HG02973 (cell line): ENCODE measurements around the gene NCKAP5L.
"Not testable (repeated sequence)": the region's sequence is repeated elsewhere in the genome, so short reads cannot be mapped to it uniquely, and the experiment has no call there.

Experiments used
- ATAC-seq: cut with Tn5 transposase; IDR thresholded peaks from one replicate; pipeline ENCODE4 v1.9.1; 2021; ENCODE audit warnings: moderate library complexity; ENCODE audit not compliant: unreplicated experiment

The NCKAP5L gene

GRCh38 chr12:49866859-49867569 lies 38.8 kb upstream of the NCKAP5L start:
- ATAC-seq = no peak

- no peak for ATAC-seq
Observed at GRCh38 chr12:49865782-49866135, 37.5 kb upstream of the NCKAP5L start.

GRCh38 chr12:49865109-49865781 lies 37.0 kb upstream of the NCKAP5L start:
- no peak for ATAC-seq

- no peak for ATAC-seq
Observed at GRCh38 chr12:49864798-49865090, 36.5 kb upstream of the NCKAP5L start.

- ATAC-seq = no peak
Observed at GRCh38 chr12:49863946-49864797, 36.0 kb upstream of the NCKAP5L start.

GRCh38 chr12:49860921-49861320 lies 32.7 kb upstream of the NCKAP5L start:
- ATAC-seq = not testable (repeated sequence)

GRCh38 chr12:49855890-49856289 lies 27.7 kb upstream of the NCKAP5L start:
- ATAC-seq = not testable (repeated sequence)

GRCh38 chr12:49854976-49855375 lies 26.8 kb upstream of the NCKAP5L start:
- ATAC-seq = no peak

GRCh38 chr12:49853671-49854070 lies 25.5 kb upstream of the NCKAP5L start:
- no peak for ATAC-seq

- no peak for ATAC-seq
Observed at GRCh38 chr12:49847161-49847560, 18.9 kb upstream of the NCKAP5L start.

- no peak for ATAC-seq
Observed at GRCh38 chr12:49846032-49846431, 17.8 kb upstream of the NCKAP5L start.

- no peak for ATAC-seq
Observed at GRCh38 chr12:49843876-49844437, 15.7 kb upstream of the NCKAP5L start.

GRCh38 chr12:49843411-49843810 lies 15.2 kb upstream of the NCKAP5L start:
- no peak for ATAC-seq

GRCh38 chr12:49842519-49843352 lies 14.5 kb upstream of the NCKAP5L start, which contains the start of gene BCDIN3D:
TSS of gene BCDIN3D (minus strand) at chr12:49843106. CDS start at chr12:49843087, 19 bp downstream.
- peak; percentile 83 for ATAC-seq

- ATAC-seq = no peak
Observed at GRCh38 chr12:49838973-49839633, 10.9 kb upstream of the NCKAP5L start.

GRCh38 chr12:49832836-49833421 lies 4.7 kb upstream of the NCKAP5L start:
- ATAC-seq = no peak

GRCh38 chr12:49831717-49832116 lies 3.5 kb upstream of the NCKAP5L start:
- no peak for ATAC-seq

- ATAC-seq = no peak
Observed at GRCh38 chr12:49827401-49828099, 663 bp downstream of the NCKAP5L start.

- ATAC-seq = no peak
Observed at GRCh38 chr12:49827051-49827400, 1.2 kb downstream of the NCKAP5L start.
